ENCODE measurements around the gene C10orf53.

The C10orf53 gene

DNA sequence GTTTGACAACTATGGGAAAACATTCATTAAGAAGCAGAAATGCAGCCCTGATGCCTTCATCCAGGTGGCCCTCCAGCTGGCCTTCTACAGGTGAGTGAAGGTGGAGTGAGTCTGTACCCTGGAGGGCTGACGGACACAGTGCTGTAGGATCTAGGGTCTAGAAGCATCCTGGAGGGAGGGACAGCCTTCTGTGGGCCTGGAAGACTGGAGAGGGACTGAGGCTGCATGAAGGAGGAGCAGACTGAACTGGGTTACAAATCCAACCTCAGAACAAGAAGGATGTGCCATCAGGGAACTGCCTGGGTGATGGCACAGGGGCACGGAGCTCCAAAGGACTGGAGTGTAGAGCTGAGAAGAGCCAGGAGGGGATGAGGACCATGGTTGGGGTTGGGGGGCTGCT is 27.5 kb upstream of the C10orf53 start:
- no peaks in the 10 kb centered on the region for H3K79me2 ChIP-seq (ENCODE audit: insufficient read depth, low read depth)
- H2AFZ ChIP-seq (ENCODE audit: low read depth), result no peak overlapping the region
- peaks cover 2% of the 10 kb centered on the region for H3K4me1 ChIP-seq (ENCODE audit: low read depth, poor library complexity, severe bottlenecking)
- no peaks in the 10 kb centered on the region for H3K36me3 ChIP-seq (ENCODE audit: insufficient read depth)
- H3K4me2 ChIP-seq, result no peak overlapping the region
- no peaks in the 10 kb centered on the region for H4K20me1 ChIP-seq (ENCODE audit: insufficient read depth)
- no peaks in the 10 kb centered on the region for H3K27me3 ChIP-seq (ENCODE audit: insufficient read depth, low read depth)
- no peak overlapping the region for H3K9ac ChIP-seq
- H3K4me3 ChIP-seq (IDR thresholded peaks at IDR 0.05; ENCODE audit: insufficient read depth, low read depth, low read length), result no peak overlapping the region
- H3K27ac ChIP-seq, result no peak overlapping the region
- TF ChIP-seq, protein P1, sequence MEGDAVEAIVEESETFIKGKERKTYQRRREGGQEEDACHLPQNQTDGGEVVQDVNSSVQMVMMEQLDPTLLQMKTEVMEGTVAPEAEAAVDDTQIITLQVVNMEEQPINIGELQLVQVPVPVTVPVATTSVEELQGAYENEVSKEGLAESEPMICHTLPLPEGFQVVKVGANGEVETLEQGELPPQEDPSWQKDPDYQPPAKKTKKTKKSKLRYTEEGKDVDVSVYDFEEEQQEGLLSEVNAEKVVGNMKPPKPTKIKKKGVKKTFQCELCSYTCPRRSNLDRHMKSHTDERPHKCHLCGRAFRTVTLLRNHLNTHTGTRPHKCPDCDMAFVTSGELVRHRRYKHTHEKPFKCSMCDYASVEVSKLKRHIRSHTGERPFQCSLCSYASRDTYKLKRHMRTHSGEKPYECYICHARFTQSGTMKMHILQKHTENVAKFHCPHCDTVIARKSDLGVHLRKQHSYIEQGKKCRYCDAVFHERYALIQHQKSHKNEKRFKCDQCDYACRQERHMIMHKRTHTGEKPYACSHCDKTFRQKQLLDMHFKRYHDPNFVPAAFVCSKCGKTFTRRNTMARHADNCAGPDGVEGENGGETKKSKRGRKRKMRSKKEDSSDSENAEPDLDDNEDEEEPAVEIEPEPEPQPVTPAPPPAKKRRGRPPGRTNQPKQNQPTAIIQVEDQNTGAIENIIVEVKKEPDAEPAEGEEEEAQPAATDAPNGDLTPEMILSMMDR (conservative IDR thresholded peaks at IDR 0.05; ENCODE audit: low read depth, low read length), result no peak

DNA sequence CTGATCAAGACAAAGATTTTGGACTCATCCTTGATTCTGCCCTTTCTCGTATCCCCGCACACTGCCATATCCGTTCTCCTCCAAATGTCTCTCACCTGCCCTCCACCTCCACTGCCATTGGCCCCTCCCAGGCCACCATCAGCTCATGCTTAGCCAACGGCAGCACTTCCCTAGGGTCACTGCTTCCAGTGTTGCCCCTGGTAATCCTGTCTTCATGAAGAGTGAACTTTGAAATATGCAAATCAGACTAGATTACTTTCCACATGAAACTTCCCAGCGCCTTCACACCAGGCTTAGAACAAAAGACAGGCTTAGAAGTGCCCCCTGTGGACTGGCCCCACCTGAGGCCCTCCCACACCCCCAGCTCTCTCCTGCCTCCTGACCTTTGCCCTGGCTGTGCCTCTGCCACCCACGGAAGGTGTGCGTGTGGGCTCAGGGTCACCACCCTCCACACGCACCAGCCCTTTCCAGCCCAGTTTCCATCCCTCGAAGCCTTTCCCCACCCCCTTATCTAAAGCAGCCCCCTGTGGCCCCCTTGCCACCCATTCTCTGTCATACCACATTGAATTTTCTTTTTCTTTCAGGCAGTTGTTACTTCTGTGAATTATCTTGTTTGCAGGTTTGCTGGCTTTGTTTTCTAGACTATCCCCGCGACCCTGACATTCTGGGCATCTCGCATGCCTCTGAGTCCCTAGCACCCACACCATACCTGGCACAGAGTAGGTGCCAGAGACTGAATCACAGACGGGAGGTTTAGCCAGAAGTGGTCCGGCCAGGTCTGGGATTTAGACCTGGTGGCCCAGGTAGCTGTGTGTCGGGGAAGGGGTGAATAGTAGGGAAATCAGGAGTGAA is 26.8 kb upstream of the C10orf53 start:
- Histone ChIP-seq H3K27me3 (ENCODE audit: insufficient read depth, low read depth) (no peaks in the 10 kb centered on the region), H3K4me2 (no peak overlapping the region), H3K4me3 (IDR thresholded peaks at IDR 0.05; ENCODE audit: insufficient read depth, low read depth, low read length) (no peak overlapping the region), H2AFZ (ENCODE audit: low read depth) (no peak overlapping the region), H3K4me1 (ENCODE audit: low read depth, poor library complexity, severe bottlenecking) (peaks cover 9% of the 10 kb centered on the region), H3K79me2 (ENCODE audit: insufficient read depth, low read depth) (no peaks in the 10 kb centered on the region), H3K27ac (no peak overlapping the region), H3K9ac (no peak overlapping the region), H4K20me1 (ENCODE audit: insufficient read depth) (no peaks in the 10 kb centered on the region), H3K36me3 (ENCODE audit: insufficient read depth) (no peaks in the 10 kb centered on the region)
- TF ChIP-seq, protein P1 (conservative IDR thresholded peaks at IDR 0.05; ENCODE audit: low read depth, low read length), result no peak

DNA sequence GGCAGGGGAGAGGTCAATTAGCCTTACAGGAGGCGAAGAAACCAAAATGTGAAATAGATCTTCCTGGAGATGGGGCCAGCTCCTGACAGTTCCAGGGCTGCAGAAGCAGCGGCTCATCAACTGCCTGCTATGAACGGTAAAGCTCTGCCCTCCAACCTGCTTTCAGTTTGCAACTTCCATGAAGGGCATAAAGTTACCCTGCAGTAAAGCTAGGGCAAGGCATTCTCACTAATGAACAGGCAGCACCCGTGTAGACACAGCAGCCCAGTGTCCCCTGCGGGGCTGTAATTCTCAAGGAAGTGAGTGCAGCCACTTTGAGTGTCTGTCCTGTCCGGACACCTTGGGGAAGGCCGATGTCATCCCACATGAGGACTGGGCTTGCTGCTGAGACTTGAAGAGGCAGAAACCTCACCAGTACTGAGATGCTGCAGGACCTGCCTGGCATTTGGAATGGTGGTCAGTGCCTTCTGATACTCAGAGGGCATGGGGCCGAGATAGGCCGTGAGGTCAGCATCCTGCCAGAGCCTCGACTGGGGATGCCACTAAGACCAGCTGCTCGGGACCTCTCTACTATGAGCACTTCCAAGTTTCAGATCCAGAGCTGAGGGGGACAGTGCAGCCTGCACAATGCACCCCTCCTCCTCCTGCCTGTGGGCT is 26.1 kb upstream of the C10orf53 start:
- H3K4me3 ChIP-seq (IDR thresholded peaks at IDR 0.05; ENCODE audit: insufficient read depth, low read depth, low read length), result no peak overlapping the region
- TF ChIP-seq, protein P1 (conservative IDR thresholded peaks at IDR 0.05; ENCODE audit: low read depth, low read length), result no peak
- no peak overlapping the region for H3K27ac ChIP-seq
- no peaks in the 10 kb centered on the region for H4K20me1 ChIP-seq (ENCODE audit: insufficient read depth)
- no peak overlapping the region for H3K9ac ChIP-seq
- no peak overlapping the region for H2AFZ ChIP-seq (ENCODE audit: low read depth)
- H3K4me2 ChIP-seq, result no peak overlapping the region
- H3K27me3 ChIP-seq (ENCODE audit: insufficient read depth, low read depth), result no peaks in the 10 kb centered on the region
- no peaks in the 10 kb centered on the region for H3K79me2 ChIP-seq (ENCODE audit: insufficient read depth, low read depth)
- H3K4me1 ChIP-seq (ENCODE audit: low read depth, poor library complexity, severe bottlenecking), result peaks cover 14% of the 10 kb centered on the region
- H3K36me3 ChIP-seq (ENCODE audit: insufficient read depth), result no peaks in the 10 kb centered on the region

DNA sequence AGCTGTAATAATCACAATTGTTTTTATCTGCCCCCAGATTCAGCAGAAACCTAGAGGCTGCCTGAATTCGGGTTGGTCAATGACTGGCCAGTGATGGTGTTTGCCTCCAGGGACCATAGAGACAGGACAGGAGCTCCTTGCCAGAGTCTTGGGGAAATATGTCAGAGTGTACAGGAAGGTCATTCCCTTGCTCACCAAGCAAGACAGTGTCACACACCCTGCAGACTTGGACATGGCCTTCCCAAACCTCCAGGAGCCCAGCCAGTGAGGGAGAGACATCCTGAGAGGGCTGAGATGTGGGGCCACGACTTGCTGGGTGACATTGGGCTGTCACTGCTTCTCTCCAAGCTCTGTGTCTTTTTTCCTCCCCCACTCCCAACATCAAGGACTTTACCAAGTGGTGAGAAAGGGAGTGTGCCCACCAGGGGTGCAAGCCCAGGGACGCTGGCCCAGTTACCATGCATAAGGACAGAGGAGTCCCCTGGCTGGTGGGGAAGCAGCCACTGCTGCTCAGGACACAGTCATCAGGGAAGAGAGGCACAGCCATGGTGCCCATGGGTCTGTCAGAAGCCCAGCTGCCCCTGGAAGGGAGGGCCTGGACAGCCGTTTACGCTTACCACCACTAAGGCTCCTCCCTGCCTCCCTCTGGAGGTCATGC is 25.3 kb upstream of the C10orf53 start:
- Histone ChIP-seq H4K20me1 (ENCODE audit: insufficient read depth) (no peaks in the 10 kb centered on the region), H3K4me1 (ENCODE audit: low read depth, poor library complexity, severe bottlenecking) (peaks cover 14% of the 10 kb centered on the region), H3K9ac (no peak overlapping the region), H2AFZ (ENCODE audit: low read depth) (no peak overlapping the region), H3K4me3 (IDR thresholded peaks at IDR 0.05; ENCODE audit: insufficient read depth, low read depth, low read length) (no peak overlapping the region), H3K27me3 (ENCODE audit: insufficient read depth, low read depth) (no peaks in the 10 kb centered on the region), H3K79me2 (ENCODE audit: insufficient read depth, low read depth) (no peaks in the 10 kb centered on the region), H3K27ac (no peak overlapping the region), H3K4me2 (no peak overlapping the region), H3K36me3 (ENCODE audit: insufficient read depth) (no peaks in the 10 kb centered on the region)
- TF ChIP-seq, protein P1 (conservative IDR thresholded peaks at IDR 0.05; ENCODE audit: low read depth, low read length), result no peak

All from KMS-11 (cell line).